ENCODE results near the gene RCOR2. TPM values are rescaled to one million over a fixed set of nuclear protein-coding genes. Genes with fewer than 3 reads are reported as not detected.
"Not testable (repeated sequence)": the region's sequence is repeated elsewhere in the genome, so short reads cannot be mapped to it uniquely, and the experiment has no call there.

The RCOR2 gene
- under 1 TPM in 3 of 4 donors, not detected in 1; 0.40 to 0.45 (median 0.42) TPM for total RNA-seq

DNA sequence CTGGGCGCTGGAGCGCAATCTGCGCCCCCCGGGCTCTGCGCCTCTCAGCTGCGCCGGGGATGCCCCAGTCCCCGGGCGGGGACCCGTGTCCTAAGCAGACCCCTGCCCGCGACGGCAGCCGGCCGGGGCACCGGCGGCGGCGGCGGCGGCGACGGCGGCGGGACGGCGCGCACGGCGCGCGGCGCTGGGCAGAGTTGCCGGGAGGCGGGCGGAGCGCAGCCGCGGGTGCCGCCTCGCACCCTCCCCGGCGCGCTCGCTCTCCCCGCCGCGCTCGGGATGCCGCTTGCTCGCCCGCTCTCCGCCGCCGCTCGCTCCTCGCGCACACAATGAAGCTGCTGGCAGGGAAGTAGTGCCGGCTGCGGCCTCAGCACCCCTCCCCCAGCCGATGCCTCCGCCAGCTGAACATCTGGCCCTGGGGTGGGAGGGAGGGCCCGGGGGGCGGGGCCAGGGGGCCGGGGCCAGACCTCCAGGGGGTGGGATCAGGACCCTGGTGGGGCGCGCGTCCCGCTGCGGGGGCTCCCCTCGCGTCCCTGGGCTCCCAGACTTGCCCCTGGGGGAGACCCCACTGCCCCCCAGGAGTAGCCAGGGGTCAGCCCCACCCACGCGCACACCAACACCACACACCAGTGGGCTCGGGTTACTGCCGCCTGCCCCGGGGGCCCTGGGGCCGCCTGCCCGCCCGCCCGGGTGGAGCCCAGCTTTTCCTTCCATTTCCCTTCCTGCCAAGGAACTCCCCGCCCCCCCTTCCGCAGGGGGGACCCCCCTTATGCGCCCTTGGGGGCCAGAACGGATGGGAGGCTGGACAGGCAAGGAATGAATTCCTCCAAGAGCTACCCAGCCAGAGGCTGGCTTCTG lies at the start of gene RCOR2:
RCOR2 (minus strand) TSS at position 328 of the 855 bp plus-strand sequence. CDS start 708 bp downstream, outside the sequence.
- H3K4me1 ChIP-seq, result peaks cover 53 to 58% (median 58%) of the 10 kb centered on the region in 4 donors
- H3K36me3 ChIP-seq, result no peaks in the 10 kb centered on the region
- no peak for DNase-seq (ENCODE audit: extremely low spot score)
- intact Hi-C loops (cut with DNase I), result no loop called here
- no peak for TF ChIP-seq EP300 (IDR thresholded peaks at IDR 0.05)
- peak; percentile 10 to 75 for TF ChIP-seq POLR2AphosphoS5 (IDR thresholded peaks at IDR 0.05)
- H3K27me3 ChIP-seq, result no peaks in the 10 kb centered on the region
- H3K4me3 ChIP-seq, result peak within 1 kb of the TSS; percentile 50 to 63 (median 62)
- H3K27ac ChIP-seq (replicated peaks in 1 of 4), result peak within 1 kb of the TSS; percentile 81 to 88 (median 84)
- 0% methylated on average over 5 of the region's 85 CpGs for WGBS
- no peaks in the 10 kb centered on the region for H3K9me3 ChIP-seq

DNA sequence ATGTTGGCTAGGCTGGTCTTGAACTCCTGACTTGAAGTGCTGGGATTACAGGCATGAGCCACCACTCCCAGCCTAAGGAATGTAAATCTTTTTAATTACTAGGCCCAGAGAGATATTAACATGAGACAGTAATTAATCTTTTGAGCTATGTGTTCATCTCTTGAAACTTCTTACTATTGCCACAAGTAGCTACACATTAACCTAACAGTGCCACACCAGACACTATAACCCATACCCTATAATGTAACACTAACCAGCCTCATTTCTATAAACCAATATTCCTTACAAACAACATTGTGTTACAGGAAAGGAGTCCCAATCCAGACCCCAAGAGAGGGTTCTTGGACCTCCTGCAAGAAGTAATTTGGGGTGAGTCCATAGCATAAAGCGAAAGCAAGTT lies 49.5 kb upstream of the RCOR2 start:
- H3K27ac ChIP-seq (replicated peaks in 1 of 4), result no peak overlapping the region
- no peak overlapping the region for H3K4me3 ChIP-seq
- DNase-seq (ENCODE audit: extremely low spot score), result no peak
- H3K9me3 ChIP-seq, result no peaks in the 10 kb centered on the region
- intact Hi-C loops (cut with DNase I), result no loop called here
- peaks cover 0 to 9% (median 2%) of the 10 kb centered on the region in 4 donors for H3K27me3 ChIP-seq
- 94% methylated on average over 1 of the region's 1 CpG for whole genome bisulfite sequencing
- no peaks in the 10 kb centered on the region for H3K36me3 ChIP-seq
- peaks cover 0 to 8% (median 4%) of the 10 kb centered on the region in 4 donors for H3K4me1 ChIP-seq
- TF ChIP-seq POLR2AphosphoS5 (IDR thresholded peaks at IDR 0.05) (no peak), EP300 (IDR thresholded peaks at IDR 0.05) (no peak), POLR2A (IDR thresholded peaks at IDR 0.05; ENCODE audit: low read depth) (no peak)
- TF ChIP-seq, protein P1, sequence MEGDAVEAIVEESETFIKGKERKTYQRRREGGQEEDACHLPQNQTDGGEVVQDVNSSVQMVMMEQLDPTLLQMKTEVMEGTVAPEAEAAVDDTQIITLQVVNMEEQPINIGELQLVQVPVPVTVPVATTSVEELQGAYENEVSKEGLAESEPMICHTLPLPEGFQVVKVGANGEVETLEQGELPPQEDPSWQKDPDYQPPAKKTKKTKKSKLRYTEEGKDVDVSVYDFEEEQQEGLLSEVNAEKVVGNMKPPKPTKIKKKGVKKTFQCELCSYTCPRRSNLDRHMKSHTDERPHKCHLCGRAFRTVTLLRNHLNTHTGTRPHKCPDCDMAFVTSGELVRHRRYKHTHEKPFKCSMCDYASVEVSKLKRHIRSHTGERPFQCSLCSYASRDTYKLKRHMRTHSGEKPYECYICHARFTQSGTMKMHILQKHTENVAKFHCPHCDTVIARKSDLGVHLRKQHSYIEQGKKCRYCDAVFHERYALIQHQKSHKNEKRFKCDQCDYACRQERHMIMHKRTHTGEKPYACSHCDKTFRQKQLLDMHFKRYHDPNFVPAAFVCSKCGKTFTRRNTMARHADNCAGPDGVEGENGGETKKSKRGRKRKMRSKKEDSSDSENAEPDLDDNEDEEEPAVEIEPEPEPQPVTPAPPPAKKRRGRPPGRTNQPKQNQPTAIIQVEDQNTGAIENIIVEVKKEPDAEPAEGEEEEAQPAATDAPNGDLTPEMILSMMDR (IDR thresholded peaks at IDR 0.05), result no peak

DNA sequence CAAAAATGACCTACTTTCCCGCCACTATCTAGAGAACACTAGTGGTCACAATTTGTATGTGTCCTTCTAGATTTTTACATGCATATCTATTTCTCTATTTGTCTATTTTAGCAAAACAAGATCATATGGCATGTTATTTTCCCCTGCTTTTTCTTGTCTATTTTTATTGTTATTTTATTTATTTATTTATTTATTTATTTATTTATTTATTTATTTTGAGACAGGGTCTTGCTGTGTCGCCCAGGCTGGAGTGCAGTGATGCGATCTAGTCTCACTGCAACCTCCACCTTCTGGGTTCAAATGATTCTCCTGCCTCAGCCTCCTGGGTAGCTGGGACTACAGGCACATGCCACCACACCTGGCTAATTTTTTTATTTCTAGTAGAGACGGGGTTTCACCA lies 46.9 kb upstream of the RCOR2 start:
- H3K27me3 ChIP-seq; H3K36me3 ChIP-seq; intact Hi-C loops (cut with DNase I); H3K4me3 ChIP-seq; H3K9me3 ChIP-seq; H3K27ac ChIP-seq (replicated peaks in 1 of 4); H3K4me1 ChIP-seq; DNase-seq (ENCODE audit: extremely low spot score): not testable (repeated sequence)
- 96% methylated on average over 4 of the region's 4 CpGs for WGBS

DNA sequence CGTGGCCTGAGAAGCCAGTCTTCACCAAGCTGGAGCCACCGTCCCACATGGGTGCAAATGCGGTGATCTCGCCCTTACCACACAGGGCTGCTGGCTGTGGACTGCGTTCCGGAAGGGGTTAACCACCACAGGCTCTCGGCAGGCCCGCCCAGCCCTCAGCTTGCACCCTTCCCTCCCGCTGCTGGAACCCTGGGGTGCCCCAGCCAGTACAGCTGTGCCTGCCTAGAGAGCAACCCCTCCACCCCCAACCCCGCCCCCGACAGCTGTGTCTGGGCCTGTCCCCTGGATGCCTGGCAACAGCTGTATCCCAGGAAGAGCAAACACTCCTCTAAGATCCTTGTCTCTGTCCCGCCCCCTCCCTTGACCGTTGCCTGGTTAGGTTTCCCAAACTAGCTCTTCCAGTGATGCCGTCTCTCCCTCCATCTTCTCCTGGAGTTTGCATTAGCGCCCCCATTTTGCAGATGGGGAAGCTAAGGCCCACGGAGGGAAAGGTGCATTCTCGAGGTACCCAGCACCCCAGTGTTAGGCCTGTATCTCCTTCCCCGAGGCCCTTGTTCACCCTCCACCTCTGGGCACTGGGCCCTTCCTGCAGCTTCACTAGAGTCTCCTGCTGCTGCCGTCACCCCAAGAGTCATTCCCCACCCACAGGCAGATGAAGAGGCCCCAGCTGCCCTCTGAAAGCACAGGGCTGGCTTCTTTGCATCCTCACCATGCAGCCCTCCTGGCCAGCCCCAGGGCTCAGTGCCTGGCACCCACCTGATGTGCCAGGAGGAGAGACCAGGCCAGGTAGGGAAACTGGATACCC lies 44.8 kb upstream of the RCOR2 start:
- peaks cover 0 to 5% (median 0%) of the 10 kb centered on the region in 4 donors for H3K27me3 ChIP-seq
- peaks cover 0 to 9% (median 4%) of the 10 kb centered on the region in 4 donors for H3K4me1 ChIP-seq
- H3K27ac ChIP-seq (replicated peaks in 1 of 4), result no peak overlapping the region
- no peaks in the 10 kb centered on the region for H3K36me3 ChIP-seq
- H3K9me3 ChIP-seq, result no peaks in the 10 kb centered on the region
- WGBS, result 54% methylated on average over 15 of the region's 19 CpGs
- intact Hi-C loops (cut with DNase I), result no loop called here
- H3K4me3 ChIP-seq, result no peak overlapping the region
- TF ChIP-seq POLR2AphosphoS5 (IDR thresholded peaks at IDR 0.05) (no peak), POLR2A (IDR thresholded peaks at IDR 0.05; ENCODE audit: low read depth) (no peak), EP300 (IDR thresholded peaks at IDR 0.05) (no peak)
- TF ChIP-seq, protein P1 (IDR thresholded peaks at IDR 0.05), result no peak
- DNase-seq (ENCODE audit: extremely low spot score), result no peak

DNA sequence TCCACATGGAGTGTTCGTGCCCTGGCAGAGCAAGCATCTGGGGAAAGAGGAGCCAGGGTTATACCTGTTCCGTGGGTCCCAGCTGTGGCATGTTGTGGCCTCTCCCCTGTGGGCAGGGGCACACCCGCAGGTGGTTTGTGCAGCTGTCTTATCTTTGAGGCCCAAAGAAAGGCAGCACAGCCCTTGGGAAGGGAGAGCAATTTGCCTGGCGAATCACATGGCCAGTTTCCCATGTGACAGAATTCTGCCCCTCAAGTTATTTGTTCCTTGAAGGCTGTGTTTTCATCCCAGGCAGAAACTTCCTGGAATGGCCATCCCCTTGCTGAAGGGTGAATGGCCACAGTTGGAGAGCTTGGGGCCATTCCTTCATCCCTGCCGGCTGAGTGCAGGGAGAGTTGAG lies 41.0 kb upstream of the RCOR2 start:
- intact Hi-C loops (cut with DNase I), result no loop called here
- Histone ChIP-seq H3K27me3 (peaks cover 0 to 5% (median 0%) of the 10 kb centered on the region in 4 donors), H3K4me3 (no peak overlapping the region), H3K27ac (replicated peaks in 1 of 4) (no peak overlapping the region), H3K4me1 (peaks cover 0 to 9% (median 4%) of the 10 kb centered on the region in 4 donors), H3K9me3 (no peaks in the 10 kb centered on the region), H3K36me3 (peaks cover 14 to 36% (median 34%) of the 10 kb centered on the region in 4 donors)
- DNase-seq (ENCODE audit: extremely low spot score), result no peak
- 94% methylated on average over 2 of the region's 5 CpGs for WGBS
- TF ChIP-seq, protein P1 (IDR thresholded peaks at IDR 0.05), result no peak
- TF ChIP-seq EP300 (IDR thresholded peaks at IDR 0.05) (no peak), POLR2AphosphoS5 (IDR thresholded peaks at IDR 0.05) (no peak), POLR2A (IDR thresholded peaks at IDR 0.05; ENCODE audit: low read depth) (no peak)

All from esophagus muscularis mucosa (tissue), 4 donors.